Activated T-helper 1 cell treated with anti-CD3 and anti-CD28 coated beads, Interleukin-2, amount 50 U/mL, for 16 hours (primary cell): ENCODE data around the gene GREB1L.

Source experiments
- DNase-seq, 2 donors: peaks; one replicate each; pipeline ENCODE4 v3.0.0-alpha.2; 2020; ENCODE audit warnings: low read depth in 1 of 2, low spot score in 1 of 2

GREB1L gene

GRCh38 chr18:21557607-21558253 is 315.7 kb downstream of the GREB1L start:
- DNase-seq: no peak

- DNase-seq: no peak
These were observed 317.2 kb downstream of the GREB1L start for GRCh38 chr18:21559195-21559594.

- no peak for DNase-seq
These were observed 329.7 kb downstream of the GREB1L start for GRCh38 chr18:21571772-21572171.
